MM.1S (cell line): ENCODE results near the gene TLR4.

ENCODE experiments used
- DNase-seq: peaks from one replicate; pipeline ENCODE4 v3.0.0-alpha.2; 2015
- H2AFZ ChIP-seq: fragments of 300-600 bp; sonication (generic); 2 replicates; pipeline ENCODE4 v1.6.0; 2016; ENCODE audit warnings: antibody characterized with exemption, low read length
- H3F3A ChIP-seq: fragments of 300-600 bp; sonication (generic); 2 replicates; pipeline ENCODE4 v1.6.1; 2016; ENCODE audit warnings: mild to moderate bottlenecking, antibody characterized with exemption, low read length, moderate library complexity, mixed read lengths; ENCODE audit not compliant: insufficient read depth
- H3K27ac ChIP-seq: fragments of 300-600 bp; sonication (generic); 2 replicates; pipeline ENCODE4 v1.5.1; 2016; ENCODE audit warnings: mild to moderate bottlenecking, low read length
- H3K27me3 ChIP-seq: fragments of 300-600 bp; sonication (generic); replicated peaks from 2 replicates; pipeline ENCODE4 v1.6.0; 2016; ENCODE audit warnings: low read length; ENCODE audit not compliant: insufficient read depth
- H3K36me3 ChIP-seq: fragments of 300-600 bp; sonication (generic); replicated peaks from 2 replicates; pipeline ENCODE4 v1.6.1; 2016; ENCODE audit warnings: mild to moderate bottlenecking, low read length, mixed read lengths; ENCODE audit not compliant: insufficient read depth
- H3K4me1 ChIP-seq: fragments of 300-600 bp; sonication (generic); 2 replicates; pipeline ENCODE4 v1.6.1; 2016; ENCODE audit warnings: low read length, mixed read lengths
- H3K4me2 ChIP-seq: fragments of 300-600 bp; sonication (generic); 2 replicates; pipeline ENCODE4 v1.6.0; 2016; ENCODE audit warnings: low read depth, low read length
- H3K4me3 ChIP-seq: fragments of 300-600 bp; sonication (generic); 2 replicates; pipeline ENCODE4 v1.5.1; 2016; ENCODE audit warnings: low read length, mixed read lengths
- H3K79me2 ChIP-seq: fragments of 300-600 bp; sonication (generic); 2 replicates; pipeline ENCODE4 v1.6.1; 2016; ENCODE audit warnings: mixed run types, low read length, mixed read lengths
- H3K9ac ChIP-seq: fragments of 300-600 bp; sonication (generic); 2 replicates; pipeline ENCODE4 v1.6.1; 2016; ENCODE audit warnings: low read length, mixed read lengths
- H3K9me2 ChIP-seq: fragments of 300-600 bp; sonication (generic); replicated peaks from 2 replicates; pipeline ENCODE4 v1.6.1; 2016; ENCODE audit warnings: mild to moderate bottlenecking, low read length, mixed read lengths; ENCODE audit not compliant: insufficient read depth
- H3K9me3 ChIP-seq: fragments of 300-600 bp; sonication (generic); replicated peaks from 2 replicates; pipeline ENCODE4 v1.6.1; 2016; ENCODE audit warnings: mild to moderate bottlenecking, low read length, mixed read lengths; ENCODE audit not compliant: insufficient read depth
- H4K20me1 ChIP-seq: fragments of 300-600 bp; sonication (generic); 2 replicates; pipeline ENCODE4 v1.6.1; 2016; ENCODE audit warnings: mild to moderate bottlenecking, low read length, moderate library complexity, mixed read lengths; ENCODE audit not compliant: insufficient read depth
- CTCF ChIP-seq: fragments of 300-600 bp; sonication (generic); IDR thresholded peaks from 2 replicates; pipeline ENCODE4 v1.5.1; 2016; ENCODE audit warnings: antibody characterized with exemption, low read length, mixed read lengths
- EZH2 ChIP-seq: fragments of 300-600 bp; sonication (generic); optimal IDR thresholded peaks from 2 replicates; pipeline ENCODE3; 2017; ENCODE audit warnings: low read depth, mild to moderate bottlenecking, antibody characterized with exemption, low read length, mixed read lengths
- EZH2phosphoT487 ChIP-seq: fragments of 300-600 bp; sonication (generic); IDR thresholded peaks from 2 replicates; pipeline ENCODE4 v1.6.1; 2018; ENCODE audit warnings: antibody characterized with exemption, low read length

The TLR4 gene

GRCh38 chr9:117672369-117672768 is 31.8 kb upstream of the TLR4 start:
- Histone ChIP-seq H3K9me3 (no peaks in the 10 kb centered on the region), H3K9me2 (no peaks in the 10 kb centered on the region), H3K4me3 (no peak overlapping the region), H3K27me3 (no peaks in the 10 kb centered on the region), H3K9ac (no peak overlapping the region), H4K20me1 (no peaks in the 10 kb centered on the region), H3K79me2 (no peaks in the 10 kb centered on the region), H3F3A (no peaks in the 10 kb centered on the region), H3K4me1 (no peaks in the 10 kb centered on the region), H2AFZ (no peak overlapping the region), H3K4me2 (no peak overlapping the region), H3K27ac (no peak overlapping the region), H3K36me3 (no peaks in the 10 kb centered on the region)
- DNase-seq, result no peak
- no peak for TF ChIP-seq EZH2phosphoT487
- TF ChIP-seq EZH2, result no peak
- no peak for TF ChIP-seq CTCF

GRCh38 chr9:117677572-117677971 is 26.6 kb upstream of the TLR4 start:
- no peaks in the 10 kb centered on the region for H4K20me1 ChIP-seq
- H3K9me2 ChIP-seq, result no peaks in the 10 kb centered on the region
- no peaks in the 10 kb centered on the region for H3K36me3 ChIP-seq
- no peak overlapping the region for H3K27ac ChIP-seq
- H3K4me3 ChIP-seq, result no peak overlapping the region
- no peak overlapping the region for H3K9ac ChIP-seq
- H3K9me3 ChIP-seq, result no peaks in the 10 kb centered on the region
- no peaks in the 10 kb centered on the region for H3K4me1 ChIP-seq
- H3K27me3 ChIP-seq, result no peaks in the 10 kb centered on the region
- DNase-seq, result no peak
- H3F3A ChIP-seq, result no peaks in the 10 kb centered on the region
- no peak for TF ChIP-seq EZH2
- no peak for TF ChIP-seq CTCF
- TF ChIP-seq EZH2phosphoT487, result no peak
- H2AFZ ChIP-seq, result no peak overlapping the region
- H3K79me2 ChIP-seq, result no peaks in the 10 kb centered on the region
- H3K4me2 ChIP-seq, result no peak overlapping the region

DNA sequence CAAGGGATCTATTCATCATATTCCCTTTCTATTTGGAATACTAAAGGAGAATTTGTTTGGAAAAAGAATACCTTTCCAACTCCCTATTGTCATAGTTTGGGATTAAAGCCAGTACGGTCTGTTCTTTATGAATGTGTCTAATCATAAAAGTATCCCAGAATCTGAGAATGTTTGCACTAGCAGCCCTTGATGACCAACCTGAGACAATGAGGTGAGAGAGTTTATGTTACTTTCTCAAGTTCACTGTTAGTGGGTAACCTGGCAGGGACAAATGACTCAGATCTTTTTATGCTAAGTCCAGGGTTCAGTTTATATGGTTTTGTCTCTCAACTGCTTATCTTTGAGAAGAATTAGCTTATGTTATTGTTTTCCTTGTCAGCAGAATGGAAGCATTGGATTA is 25.3 kb upstream of the TLR4 start:
- H2AFZ ChIP-seq, result no peak overlapping the region

More for the DNA sequence above, 25.3 kb upstream of the TLR4 start:
- Histone ChIP-seq H3K9ac (no peak overlapping the region), H3K4me2 (no peak overlapping the region), H3K79me2 (no peaks in the 10 kb centered on the region), H3K27me3 (no peaks in the 10 kb centered on the region), H3K36me3 (no peaks in the 10 kb centered on the region), H3K27ac (no peak overlapping the region), H3F3A (no peaks in the 10 kb centered on the region), H4K20me1 (no peaks in the 10 kb centered on the region), H3K9me3 (no peaks in the 10 kb centered on the region), H3K9me2 (no peaks in the 10 kb centered on the region), H3K4me3 (no peak overlapping the region), H3K4me1 (no peaks in the 10 kb centered on the region)
- no peak for DNase-seq
- TF ChIP-seq CTCF (no peak), EZH2phosphoT487 (no peak), EZH2 (no peak)
